HEK293T (cell line): Measurements from ENCODE around the gene TIFAB.

ENCODE experiments used
- CTCF ChIA-PET: fragments of 350-600 bp; formaldehyde crosslinking; extraction: SDS; loops from one replicate; lab custom pipeline; 2021; ENCODE audit warnings: antibody characterized with exemption, inconsistent platforms; lab: Yijun Ruan, JAX
- POLR2A ChIA-PET: fragments of 350-600 bp; formaldehyde crosslinking; extraction: SDS; loops from one replicate; lab custom pipeline; 2020; ENCODE audit warnings: antibody characterized with exemption, inconsistent platforms; lab: Yijun Ruan, JAX
- DNase-seq: peaks from one replicate; pipeline ENCODE4 v3.0.0; 2012; ENCODE audit warnings: mixed read lengths; ENCODE audit errors: extremely low spot score
- ARNT ChIP-seq: fragments of 450-650 bp; IDR thresholded peaks from 2 replicates; pipeline ENCODE4 v1.6.1; 2017; ENCODE audit warnings: mild to moderate bottlenecking
- BHLHE40 ChIP-seq: fragments of 450-650 bp; IDR thresholded peaks from 2 replicates; pipeline ENCODE4 v1.6.1; 2016; ENCODE audit warnings: mild to moderate bottlenecking, moderate library complexity, borderline replicate concordance
- CTBP1 ChIP-seq: fragments of 450-650 bp; IDR thresholded peaks from 2 replicates; pipeline ENCODE4 v1.6.1; 2016; ENCODE audit warnings: borderline replicate concordance
- ELF4 ChIP-seq: fragments of 450-650 bp; IDR thresholded peaks from 2 replicates; pipeline ENCODE4 v1.6.1; 2017; ENCODE audit warnings: antibody characterized with exemption
- FOXA1 ChIP-seq: fragments of 450-650 bp; IDR thresholded peaks from 2 replicates; pipeline ENCODE4 v1.6.1; 2016; ENCODE audit warnings: mild to moderate bottlenecking
- FOXK2 ChIP-seq: fragments of 450-650 bp; IDR thresholded peaks from 2 replicates; pipeline ENCODE4 v1.6.1; 2016; ENCODE audit warnings: mild to moderate bottlenecking
- FOXM1 ChIP-seq: fragments of 450-650 bp; IDR thresholded peaks from 2 replicates; pipeline ENCODE4 v1.6.1; 2017; ENCODE audit warnings: mild to moderate bottlenecking, borderline replicate concordance
- HDGF ChIP-seq: fragments of 450-650 bp; IDR thresholded peaks from 2 replicates; pipeline ENCODE4 v1.6.1; 2017; ENCODE audit warnings: antibody characterized with exemption, borderline replicate concordance
- L3MBTL2 ChIP-seq: fragments of 450-650 bp; conservative IDR thresholded peaks from 2 replicates; pipeline ENCODE4 v1.6.1; 2016; ENCODE audit warnings: mild to moderate bottlenecking
- LEF1 ChIP-seq: fragments of 450-650 bp; IDR thresholded peaks from 2 replicates; pipeline ENCODE4 v1.6.1; 2017; ENCODE audit warnings: mild to moderate bottlenecking, borderline replicate concordance
- NFRKB ChIP-seq: fragments of 450-650 bp; IDR thresholded peaks from 2 replicates; pipeline ENCODE4 v1.6.1; 2016; ENCODE audit warnings: mild to moderate bottlenecking, moderate library complexity
- PKNOX1 ChIP-seq: fragments of 450-650 bp; IDR thresholded peaks from 2 replicates; pipeline ENCODE4 v1.6.1; 2016
- SP1 ChIP-seq: fragments of 450-650 bp; IDR thresholded peaks from 2 replicates; pipeline ENCODE4 v1.6.1; 2017
- SUZ12 ChIP-seq: fragments of 450-650 bp; IDR thresholded peaks from 2 replicates; pipeline ENCODE4 v1.6.1; 2016; ENCODE audit warnings: mild to moderate bottlenecking
- TARDBP ChIP-seq: fragments of 450-650 bp; IDR thresholded peaks from 2 replicates; pipeline ENCODE4 v1.6.1; 2016
- ZNF384 ChIP-seq: fragments of 450-650 bp; IDR thresholded peaks from 2 replicates; pipeline ENCODE4 v1.6.1; 2016

The TIFAB gene

DNA sequence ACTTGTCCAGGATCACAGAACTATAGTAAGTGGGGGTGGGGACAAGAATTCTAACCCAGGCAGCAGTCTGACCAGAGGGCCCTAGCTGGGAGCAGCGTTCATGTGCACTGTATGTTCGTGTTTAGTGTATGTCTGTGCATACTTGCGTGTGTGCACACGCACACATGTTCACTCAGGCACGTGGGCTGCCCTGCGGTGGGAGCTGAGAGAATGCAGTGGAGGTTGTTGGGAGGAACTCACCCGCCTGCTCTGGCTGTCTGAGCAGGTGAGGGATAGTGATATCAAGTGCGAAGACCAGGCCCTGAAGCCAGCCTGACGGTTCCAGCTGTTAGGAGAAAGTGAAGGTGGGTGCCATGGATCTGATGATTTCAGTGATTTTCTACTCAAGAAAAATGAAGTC is 5.9 kb downstream of the TIFAB start:
- ChIA-PET POLR2A (interaction anchor here (1.1 kb wide), 1 partner anchor 11 kb away, joined by 5 read pairs; no protein-coding TSS in a partner anchor), CTCF (interaction anchor here (0.6 to 2.1 kb wide), 5 partner anchors 11 to 1654 kb away, joined by 3 to 7 read pairs (median 5); no protein-coding TSS in a partner anchor)
- TF ChIP-seq ARNT (no peak), LEF1 (no peak), CTBP1 (no peak), NFRKB (no peak), SP1 (no peak), FOXM1 (no peak), L3MBTL2 (no peak)
- no peak for DNase-seq

DNA sequence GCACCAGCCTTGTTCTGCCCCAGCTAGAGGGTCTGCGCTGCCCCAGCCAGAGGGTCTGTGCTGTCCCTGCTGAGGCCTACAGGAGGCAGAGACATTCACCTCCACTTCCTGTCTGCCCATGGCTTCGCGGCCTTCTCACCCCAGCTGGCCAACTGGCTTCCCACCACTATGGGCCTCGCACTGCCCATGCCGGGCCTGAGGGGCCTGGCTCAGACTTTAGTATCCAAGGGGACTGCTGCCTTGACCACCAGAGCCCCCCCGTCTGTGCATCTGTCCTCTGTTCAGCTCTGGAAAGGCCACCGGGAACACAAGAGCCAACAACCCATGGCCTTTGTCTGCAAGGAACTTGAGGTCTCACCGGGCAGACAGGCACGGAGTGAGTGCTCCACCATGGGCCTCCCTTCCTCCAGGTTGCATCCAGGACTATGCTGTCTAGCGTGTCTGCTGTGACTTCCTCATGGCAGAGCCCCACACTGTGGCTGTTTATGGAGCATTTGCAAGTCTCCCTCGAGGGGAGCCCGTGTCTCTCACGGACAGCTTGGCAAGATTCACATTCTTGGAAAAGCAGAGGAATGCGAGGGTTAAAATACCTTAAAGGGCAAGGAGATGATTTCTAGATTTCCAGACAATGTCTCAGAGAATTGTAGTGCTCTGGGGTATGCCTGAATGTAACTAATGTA is 6.7 kb downstream of the TIFAB start:
- ChIA-PET CTCF (interaction anchor here (0.7 to 2.1 kb wide), 3 partner anchors 12 to 306 kb away, joined by 3 to 7 read pairs (median 5); no protein-coding TSS in a partner anchor), POLR2A (no interaction called here)
- TF ChIP-seq HDGF (no peak), SUZ12 (no peak), SP1 (no peak), ELF4 (no peak), FOXM1 (no peak), LEF1 (no peak), FOXA1 (no peak), TARDBP (no peak), ARNT (no peak), FOXK2 (no peak), BHLHE40 (no peak), ZNF384 (no peak), NFRKB (no peak), L3MBTL2 (no peak), PKNOX1 (no peak)
- DNase-seq: no peak

DNA sequence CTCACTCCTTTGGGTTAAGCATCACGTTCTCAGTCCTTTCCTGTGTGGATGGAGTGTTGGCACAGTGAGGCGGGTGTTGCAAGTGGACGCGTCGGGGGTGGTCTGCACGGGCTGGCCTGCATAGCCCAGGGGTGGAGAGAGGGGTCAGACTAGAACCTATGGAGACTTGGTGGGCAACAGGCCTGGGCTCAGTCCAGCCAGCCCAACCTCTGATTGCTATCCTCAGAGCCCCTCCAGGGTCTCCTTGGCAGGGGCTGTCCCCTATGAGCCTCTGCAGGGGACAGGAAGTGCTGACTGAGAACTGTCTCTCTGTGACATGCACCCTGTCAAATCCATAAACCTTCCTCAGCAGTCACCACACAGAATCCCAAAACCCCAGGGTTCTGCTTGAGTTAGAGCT is 7.3 kb downstream of the TIFAB start:
- TF ChIP-seq TARDBP: no peak
- TF ChIP-seq SUZ12: no peak
- TF ChIP-seq BHLHE40: no peak
- no peak for TF ChIP-seq CTBP1
- TF ChIP-seq PKNOX1: no peak
- no peak for TF ChIP-seq FOXM1
- TF ChIP-seq FOXK2: no peak
- TF ChIP-seq HDGF: no peak
- no peak for TF ChIP-seq ZNF384
- no peak for TF ChIP-seq LEF1
- no peak for TF ChIP-seq FOXA1
- TF ChIP-seq SP1: no peak
- TF ChIP-seq NFRKB: no peak
- TF ChIP-seq L3MBTL2: no peak
- no peak for TF ChIP-seq ELF4
- TF ChIP-seq ARNT: no peak
- ChIA-PET POLR2A (no interaction called here), CTCF (interaction anchor here (0.9 to 2.1 kb wide), 2 partner anchors 13 to 17 kb away, joined by 3 to 5 read pairs; no protein-coding TSS in a partner anchor)
- DNase-seq: no peak

DNA sequence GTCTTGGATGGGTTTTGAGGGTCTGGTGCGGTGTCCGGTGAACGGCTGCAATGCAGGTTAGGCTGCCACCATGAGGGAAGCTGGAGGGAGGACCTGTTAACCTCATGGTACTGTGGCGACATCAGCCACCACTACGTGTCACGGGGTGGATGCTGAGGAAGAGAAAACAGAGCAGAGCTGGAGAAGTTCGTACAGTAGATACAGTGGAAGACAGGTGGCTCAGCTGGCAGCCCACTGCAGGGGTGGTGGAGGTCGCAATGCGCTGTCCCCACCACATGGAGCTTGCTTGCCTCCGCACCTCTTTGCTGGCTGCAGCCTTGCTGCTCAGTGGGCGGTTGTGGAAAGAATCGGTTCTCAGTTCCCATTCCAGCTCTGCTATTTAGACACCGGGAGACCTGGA is 7.8 kb downstream of the TIFAB start:
- TF ChIP-seq LEF1 (no peak), FOXK2 (no peak), PKNOX1 (no peak), FOXM1 (no peak), SP1 (no peak), ZNF384 (no peak), FOXA1 (no peak), SUZ12 (no peak), NFRKB (no peak), L3MBTL2 (no peak), CTBP1 (no peak), ARNT (no peak)
- POLR2A ChIA-PET: no interaction called here
- CTCF ChIA-PET: interaction anchor here (0.9 to 2.1 kb wide), 2 partner anchors 13 to 18 kb away, joined by 3 to 5 read pairs; no protein-coding TSS in a partner anchor
- DNase-seq: no peak

DNA sequence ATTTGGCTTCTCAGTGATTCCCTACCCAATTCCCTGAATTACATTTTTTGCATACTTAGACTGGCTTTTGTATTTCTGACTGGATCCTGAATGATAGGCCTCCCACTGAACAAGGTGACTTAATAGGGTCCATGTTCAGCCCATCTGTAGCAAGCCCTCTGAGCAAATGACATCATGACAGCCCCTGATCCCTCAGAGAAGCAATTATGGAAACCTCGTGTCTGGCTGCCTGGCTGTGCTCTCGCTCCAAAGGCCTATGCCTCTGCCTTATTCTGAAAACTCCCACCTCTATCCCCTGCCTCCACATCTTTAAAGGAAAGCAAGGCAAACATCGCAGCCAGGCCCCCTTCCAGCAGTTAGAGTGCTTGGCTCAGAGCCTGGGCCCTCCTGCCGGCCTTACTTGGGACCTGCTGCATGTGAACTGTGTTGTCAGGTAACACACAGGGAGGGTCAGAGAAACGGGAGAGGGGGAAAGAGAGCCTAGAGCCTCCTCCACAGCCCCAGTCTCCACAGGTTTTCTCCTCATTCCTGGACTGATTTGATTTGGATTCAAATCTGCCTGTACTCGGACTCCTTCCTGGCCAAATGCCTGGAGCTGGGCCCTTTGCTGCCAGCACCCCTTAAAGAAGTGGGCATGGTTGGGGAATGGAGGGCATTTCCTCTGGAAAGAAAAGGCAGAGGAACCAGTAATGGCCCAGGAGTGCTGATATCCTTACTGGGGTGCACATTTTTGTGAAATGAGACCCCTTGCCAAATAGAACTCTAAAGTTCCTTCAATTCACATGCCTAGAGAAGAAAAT is 8.8 kb downstream of the TIFAB start:
- POLR2A ChIA-PET: no interaction called here
- CTCF ChIA-PET: interaction anchor here (0.6 kb wide), 1 partner anchor 50 kb away, joined by 3 read pairs; no protein-coding TSS in a partner anchor
- TF ChIP-seq CTBP1: no peak
- TF ChIP-seq PKNOX1: no peak
- no peak for TF ChIP-seq L3MBTL2
- no peak for TF ChIP-seq FOXA1
- TF ChIP-seq ZNF384: no peak
- no peak for TF ChIP-seq SP1
- TF ChIP-seq FOXM1: no peak
- TF ChIP-seq SUZ12: no peak
- TF ChIP-seq BHLHE40: no peak
- no peak for TF ChIP-seq ARNT
- no peak for TF ChIP-seq TARDBP
- no peak for TF ChIP-seq HDGF
- TF ChIP-seq FOXK2: no peak
- no peak for TF ChIP-seq ELF4
- TF ChIP-seq LEF1: no peak
- no peak for TF ChIP-seq NFRKB
- no peak for DNase-seq
